Muscle layer of colon (tissue), 2 donors: ENCODE measurements around the gene TSPAN4.

Experiments used
- H3K27ac ChIP-seq: one replicate; pipeline ENCODE4 v1.7.0; 2013; ENCODE audit warnings: low read depth, mild to moderate bottlenecking, low read length, moderate library complexity
- H3K27me3 ChIP-seq, 2 donors: one replicate each; pipeline ENCODE4 v1.7.0; 2013; ENCODE audit warnings: low read length in 2 of 2, mild to moderate bottlenecking in 2 of 2; ENCODE audit not compliant: insufficient read depth in 2 of 2, control insufficient read depth in 1 of 2
- H3K36me3 ChIP-seq: one replicate; pipeline ENCODE4 v1.7.0; 2013; ENCODE audit warnings: mild to moderate bottlenecking, low read length; ENCODE audit not compliant: insufficient read depth
- H3K4me1 ChIP-seq: one replicate; pipeline ENCODE4 v1.7.0; 2013; ENCODE audit warnings: mild to moderate bottlenecking, low read length; ENCODE audit not compliant: insufficient read depth
- H3K4me3 ChIP-seq, 2 donors: one replicate each; pipeline ENCODE4 v1.7.0; 2013; ENCODE audit warnings: low read length in 2 of 2, low read depth in 1 of 2, mild to moderate bottlenecking in 1 of 2, moderate library complexity in 1 of 2
- H3K9ac ChIP-seq: one replicate; pipeline ENCODE4 v1.7.0; 2013; ENCODE audit warnings: low read length
- H3K9me3 ChIP-seq: one replicate; pipeline ENCODE4 v1.7.0; 2013; ENCODE audit warnings: mild to moderate bottlenecking, low read length
- donor health status: abdominal sarcoma.
- donor health status: Adenocarcinoma of cecum.

TSPAN4 gene, protein sequence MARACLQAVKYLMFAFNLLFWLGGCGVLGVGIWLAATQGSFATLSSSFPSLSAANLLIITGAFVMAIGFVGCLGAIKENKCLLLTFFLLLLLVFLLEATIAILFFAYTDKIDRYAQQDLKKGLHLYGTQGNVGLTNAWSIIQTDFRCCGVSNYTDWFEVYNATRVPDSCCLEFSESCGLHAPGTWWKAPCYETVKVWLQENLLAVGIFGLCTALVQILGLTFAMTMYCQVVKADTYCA

DNA sequence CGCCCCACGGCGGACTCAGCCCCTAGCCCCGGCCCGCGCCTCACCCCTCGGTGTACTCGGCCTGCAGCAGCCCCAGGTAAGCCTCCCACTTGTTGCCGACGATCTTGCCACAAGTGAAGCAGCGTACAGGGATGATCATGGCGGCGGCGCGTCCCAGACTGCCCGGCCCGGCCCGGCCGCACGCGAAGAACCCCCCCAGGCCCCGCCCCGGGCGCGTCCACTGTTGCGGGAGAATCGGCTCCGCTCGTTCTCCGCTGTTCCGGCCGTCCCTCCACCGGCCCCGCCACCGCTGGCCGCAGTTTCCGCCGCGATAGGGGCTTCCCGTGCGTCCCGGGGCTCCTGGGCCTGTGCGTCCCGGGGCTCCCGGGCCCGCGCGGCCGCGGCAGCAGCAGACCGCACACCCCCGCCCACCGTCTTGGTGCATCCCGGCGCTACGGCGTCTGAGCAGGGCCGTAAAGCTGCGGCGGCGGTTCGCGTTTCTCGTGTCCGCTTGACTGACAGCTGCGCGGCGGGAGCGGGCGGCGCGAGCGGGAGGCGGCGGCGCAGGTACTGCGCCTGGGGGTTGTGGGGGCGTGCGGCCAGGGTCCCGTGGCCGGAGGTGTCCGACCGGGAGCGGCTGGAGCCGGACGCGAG is at the start of gene TSPAN4, which contains the start of gene POLR2L:
TSPAN4 (plus strand) TSS at position 483 of the 633 bp plus-strand sequence. CDS start 7,453 bp downstream, outside the sequence.
POLR2L (minus strand) TSS at position 160 of the 633 bp plus-strand sequence; CDS start at position 139, 21 bp downstream.
- H3K27ac ChIP-seq, result peak within 1 kb of the TSS; percentile 88
- peaks cover 31% of the 10 kb centered on the region for H3K4me1 ChIP-seq
- peaks cover 18% of the 10 kb centered on the region for H3K36me3 ChIP-seq
- H3K9ac ChIP-seq, result peak within 1 kb of the TSS; percentile 61
- no peaks in the 10 kb centered on the region for H3K27me3 ChIP-seq
- H3K9me3 ChIP-seq, result no peaks in the 10 kb centered on the region
- peak within 1 kb of the TSS; percentile 76 to 100 for H3K4me3 ChIP-seq

DNA sequence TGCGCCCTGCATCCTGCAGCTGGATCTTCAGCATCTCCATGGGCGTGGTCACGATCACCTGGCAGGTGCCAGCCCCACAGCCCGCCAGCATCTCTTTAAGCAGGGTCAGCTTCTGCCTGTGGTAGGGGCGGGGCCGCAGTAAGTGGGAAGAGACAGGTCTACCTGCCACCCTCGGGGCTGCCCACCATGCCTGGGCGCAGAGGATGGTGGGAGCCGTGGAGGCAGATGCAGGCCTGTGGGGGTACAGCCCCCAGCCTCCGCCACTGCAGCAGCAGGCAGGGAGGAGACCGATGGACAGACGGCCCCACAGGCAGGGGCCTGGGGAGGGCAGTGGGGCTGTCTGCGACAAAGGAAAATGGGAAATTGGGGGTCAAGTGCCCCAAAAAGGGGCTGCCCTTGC is 49.8 kb upstream of the TSPAN4 start:
- H3K4me3 ChIP-seq, result no peak overlapping the region
- H3K36me3 ChIP-seq, result no peaks in the 10 kb centered on the region
- no peak overlapping the region for H3K9ac ChIP-seq
- no peak overlapping the region for H3K27ac ChIP-seq
- peaks cover 0 to 23% of the 10 kb centered on the region in 2 donors for H3K27me3 ChIP-seq
- H3K9me3 ChIP-seq, result no peaks in the 10 kb centered on the region
- H3K4me1 ChIP-seq, result peaks cover 8% of the 10 kb centered on the region

DNA sequence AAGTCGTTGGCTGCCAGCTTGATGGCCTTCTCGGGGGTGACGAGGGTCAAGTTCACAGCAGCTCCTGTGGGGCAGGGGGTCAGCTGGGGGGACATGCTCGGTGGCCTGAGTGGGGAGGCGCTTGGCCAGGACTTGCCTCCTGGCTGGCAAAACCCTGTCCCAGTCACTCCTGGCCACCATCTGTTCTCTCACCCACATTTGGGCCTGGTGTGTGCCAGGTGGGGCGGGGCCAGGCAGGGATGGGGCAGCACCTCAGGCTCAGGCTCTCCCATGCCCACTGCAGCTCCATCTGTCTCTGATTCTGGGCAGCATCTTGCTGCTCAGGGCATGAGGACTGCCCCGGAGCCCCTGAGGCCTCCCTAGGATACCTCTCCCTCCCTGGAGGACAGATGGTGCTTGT is 49.1 kb upstream of the TSPAN4 start:
- Histone ChIP-seq H3K9me3 (no peaks in the 10 kb centered on the region), H3K27me3 (peaks cover 0 to 18% of the 10 kb centered on the region in 2 donors), H3K4me1 (peaks cover 8% of the 10 kb centered on the region), H3K4me3 (no peak overlapping the region), H3K9ac (no peak overlapping the region), H3K27ac (no peak overlapping the region), H3K36me3 (no peaks in the 10 kb centered on the region)

DNA sequence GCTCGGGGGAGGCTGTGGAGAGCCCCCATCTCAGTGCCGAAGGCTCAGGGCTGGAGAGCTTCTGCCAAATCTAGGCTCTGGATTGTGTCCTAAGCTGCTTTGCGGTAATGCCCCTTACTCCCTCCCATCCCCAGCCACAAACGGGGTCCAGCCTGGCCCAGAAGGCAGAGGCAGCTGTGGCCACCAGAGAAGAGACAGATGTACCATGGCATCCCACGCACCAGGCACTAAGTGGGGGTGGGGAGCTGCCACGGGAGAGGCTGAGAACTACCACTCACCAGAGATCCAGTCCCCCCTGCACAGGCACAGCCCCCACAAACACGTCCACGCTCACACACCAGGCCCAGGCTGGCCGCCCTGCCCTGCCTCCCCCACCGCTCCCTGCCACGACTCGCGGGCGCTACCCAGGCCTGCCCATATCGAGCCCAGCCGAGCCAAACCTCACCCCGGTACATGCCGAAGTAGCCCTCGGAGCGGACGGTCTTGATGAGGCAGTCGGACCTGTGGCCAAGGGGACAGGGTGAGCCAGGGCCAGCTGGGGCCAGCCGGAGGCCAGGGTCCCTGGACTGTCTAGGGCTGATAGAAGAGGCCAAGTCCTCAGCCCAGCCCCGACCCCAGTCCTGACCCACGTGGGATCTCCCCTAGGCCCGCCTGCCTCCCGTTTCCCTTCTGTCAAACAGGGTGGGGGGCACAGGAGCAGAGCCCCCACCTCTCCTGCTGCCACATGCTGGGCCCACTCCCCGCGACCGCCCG is 48.5 kb upstream of the TSPAN4 start:
- Histone ChIP-seq H3K27ac (no peak overlapping the region), H3K9me3 (no peaks in the 10 kb centered on the region), H3K27me3 (peaks cover 0 to 11% of the 10 kb centered on the region in 2 donors), H3K36me3 (no peaks in the 10 kb centered on the region), H3K4me1 (peaks cover 8% of the 10 kb centered on the region), H3K4me3 (no peak overlapping the region), H3K9ac (no peak overlapping the region)

DNA sequence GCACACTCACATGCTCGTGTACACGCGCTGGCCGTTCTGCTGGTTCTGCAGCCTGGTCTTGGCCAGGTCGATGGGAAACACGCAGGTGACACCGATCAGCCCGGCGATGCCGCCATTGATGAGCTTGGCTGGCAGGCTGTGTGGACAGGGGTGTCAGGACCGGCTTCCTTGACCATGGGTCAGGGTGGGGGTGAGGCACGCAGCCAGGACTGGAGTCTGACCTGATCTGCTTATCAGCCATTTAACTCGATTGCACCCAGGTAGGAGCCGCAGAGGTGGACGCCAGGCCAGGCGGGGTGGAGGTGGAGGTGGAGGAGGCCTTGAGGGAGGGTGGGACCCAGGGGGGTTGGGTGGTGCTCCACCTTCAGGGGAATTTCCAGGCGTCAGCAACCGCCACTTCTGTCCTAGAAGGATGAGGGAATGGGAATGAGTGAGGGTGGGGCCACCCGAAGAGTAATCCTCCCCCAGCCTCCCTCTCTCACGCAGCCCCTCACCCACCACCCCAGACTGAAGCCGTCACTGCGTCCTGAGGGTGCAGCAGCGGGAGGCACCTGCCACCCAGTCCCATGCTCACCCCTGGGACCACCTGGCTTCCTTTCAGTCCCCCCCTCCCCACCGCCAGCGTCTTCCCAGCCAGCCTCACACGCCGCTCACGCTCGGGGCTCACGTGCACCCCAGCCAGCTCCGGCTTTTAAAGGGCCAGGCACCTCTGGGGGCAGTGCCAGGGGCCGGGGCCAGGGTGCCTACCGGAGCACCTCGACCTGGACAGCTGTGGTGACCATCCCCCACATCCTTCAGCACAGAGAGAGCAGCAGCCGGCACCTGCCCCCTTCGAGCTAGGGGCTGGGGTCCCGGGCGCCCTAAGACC is 47.7 kb upstream of the TSPAN4 start:
- H3K36me3 ChIP-seq, result no peaks in the 10 kb centered on the region
- no peaks in the 10 kb centered on the region for H3K9me3 ChIP-seq
- peak overlapping the region; percentile 54 to 86 for H3K4me3 ChIP-seq
- H3K27me3 ChIP-seq, result peaks cover 0 to 5% of the 10 kb centered on the region in 2 donors
- H3K9ac ChIP-seq, result peak overlapping the region; percentile 10
- peaks cover 8% of the 10 kb centered on the region for H3K4me1 ChIP-seq
- no peak overlapping the region for H3K27ac ChIP-seq

DNA sequence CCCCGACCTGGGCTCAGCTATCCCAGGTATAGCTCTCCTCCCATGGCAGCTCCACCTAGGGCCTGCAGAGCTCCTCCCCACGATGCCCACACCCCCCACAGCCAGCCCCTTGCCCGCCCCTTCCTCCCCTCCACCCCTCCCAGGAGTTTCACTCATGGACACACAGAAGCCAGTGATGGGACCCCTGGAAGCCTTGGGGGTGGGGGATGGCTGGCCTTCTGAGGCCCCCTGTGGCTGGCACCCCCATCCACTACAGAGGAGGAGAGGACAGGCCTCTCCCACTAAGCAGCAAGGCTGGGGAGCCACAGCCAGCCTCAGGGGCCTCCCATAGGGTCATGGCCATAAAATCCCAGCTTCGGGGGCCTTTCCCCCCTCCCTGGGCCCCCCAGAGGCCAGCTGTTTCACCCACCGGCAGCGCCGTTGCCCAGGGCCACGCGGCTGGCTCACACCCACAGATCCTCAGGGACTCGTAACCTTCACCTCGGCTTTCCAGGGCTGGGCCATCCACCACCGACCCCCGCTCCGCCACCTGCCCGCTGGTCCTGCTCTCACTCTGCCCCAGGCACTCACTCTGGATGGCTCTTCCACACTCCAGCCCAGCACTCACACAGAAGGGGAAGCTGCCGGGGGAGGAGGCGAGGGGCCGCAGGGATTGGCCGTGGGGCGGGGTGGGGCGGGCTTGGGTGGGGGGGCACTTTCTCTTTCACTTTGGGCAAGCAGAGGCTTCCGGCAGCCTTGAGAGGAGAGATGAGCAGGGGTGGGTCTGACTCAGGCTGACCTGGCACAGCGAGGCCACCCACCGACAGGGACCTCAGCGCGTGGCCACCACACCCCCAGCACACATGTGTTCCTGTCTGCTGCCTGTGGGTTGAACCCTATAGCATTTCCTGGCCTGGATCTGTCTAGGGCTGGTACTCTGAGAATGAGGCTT is 46.8 kb upstream of the TSPAN4 start:
- Histone ChIP-seq H3K9ac (peak overlapping the region; percentile 80), H3K27me3 (peaks cover 0 to 3% of the 10 kb centered on the region in 2 donors), H3K4me3 (peak overlapping the region; percentile 54 to 86), H3K27ac (peak overlapping the region; percentile 83), H3K4me1 (peaks cover 8% of the 10 kb centered on the region), H3K9me3 (no peaks in the 10 kb centered on the region), H3K36me3 (no peaks in the 10 kb centered on the region)

DNA sequence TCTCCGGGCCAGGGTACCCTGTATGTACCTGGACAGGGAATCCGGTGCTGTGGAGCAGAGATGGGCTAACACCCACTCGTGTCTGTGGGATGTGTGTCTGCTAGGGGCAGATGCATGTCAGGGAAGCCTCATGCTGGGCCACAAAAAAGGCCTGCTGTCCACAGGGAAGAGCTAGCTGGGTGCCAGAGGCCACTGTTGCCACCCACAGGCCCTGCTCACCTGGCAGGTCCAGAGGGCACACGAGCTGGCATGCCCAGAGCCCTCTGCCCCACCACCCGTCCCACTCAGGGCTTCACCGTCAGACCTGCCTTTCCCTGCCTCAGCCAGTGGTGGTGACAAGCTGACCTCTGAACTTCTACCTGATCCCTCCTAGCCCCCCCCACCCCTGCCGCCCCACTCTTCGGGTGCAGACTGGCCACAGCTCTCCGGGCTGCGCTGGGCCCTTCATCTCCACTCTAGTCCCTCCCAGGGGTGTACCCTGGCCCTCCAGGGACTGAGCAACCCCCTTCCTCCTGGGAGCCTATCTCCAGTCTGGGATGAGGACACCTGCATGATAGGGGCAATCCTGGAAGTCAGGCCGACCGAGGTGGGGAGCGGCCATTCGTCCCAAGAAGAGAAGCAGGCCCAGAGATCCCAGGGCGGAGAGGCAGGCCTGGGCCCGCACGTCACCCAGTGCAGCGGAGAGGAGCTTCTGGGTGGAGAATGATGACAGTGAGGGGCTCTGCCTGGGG is 45.9 kb upstream of the TSPAN4 start:
- Histone ChIP-seq H3K4me3 (peak overlapping the region; percentile 79 to 86), H3K36me3 (no peaks in the 10 kb centered on the region), H3K27ac (peak overlapping the region; percentile 83), H3K9ac (peak overlapping the region; percentile 80), H3K4me1 (peaks cover 8% of the 10 kb centered on the region), H3K9me3 (no peaks in the 10 kb centered on the region), H3K27me3 (no peaks in the 10 kb centered on the region)

DNA sequence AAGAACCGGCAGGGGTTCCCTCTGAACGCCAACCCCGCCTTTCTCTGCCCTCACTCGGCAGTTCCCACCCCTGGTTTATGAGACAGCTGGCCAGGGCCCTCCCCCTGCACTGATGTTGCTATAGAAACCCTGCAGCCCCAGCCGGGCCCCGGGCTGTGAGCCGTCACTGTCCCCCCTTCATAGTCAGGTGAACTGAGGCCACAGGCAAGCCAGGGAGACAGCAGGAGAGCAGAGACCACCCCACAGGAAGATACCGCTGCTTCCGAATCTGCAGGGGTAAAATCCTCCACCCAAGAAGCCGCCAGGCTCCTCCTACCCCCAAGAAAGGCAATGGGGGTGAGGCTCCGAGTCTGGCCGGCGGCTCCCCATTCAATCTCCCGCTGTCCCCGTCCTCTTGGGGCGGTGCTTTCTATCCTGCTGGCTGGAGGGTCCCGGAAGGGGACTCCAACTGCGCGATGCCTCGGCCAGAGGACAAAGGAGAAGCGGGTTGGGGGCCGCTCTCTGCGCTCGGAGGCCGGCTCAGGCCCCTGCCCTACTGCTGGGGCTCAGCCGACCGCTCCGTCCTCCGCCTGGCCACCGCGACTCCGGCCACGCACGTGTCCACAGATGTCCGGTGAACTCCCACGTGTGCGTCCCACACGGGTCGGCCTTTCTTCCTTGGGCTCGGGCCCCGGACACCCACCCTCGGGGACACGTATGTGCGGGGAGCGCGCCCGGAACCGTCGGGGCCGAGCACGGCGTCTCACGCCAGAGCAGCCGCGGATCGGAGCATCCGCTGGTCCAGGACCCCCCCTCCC is 45.2 kb upstream of the TSPAN4 start:
- Histone ChIP-seq H3K27me3 (no peaks in the 10 kb centered on the region), H3K4me3 (peak overlapping the region; percentile 79 to 86), H3K9me3 (no peaks in the 10 kb centered on the region), H3K9ac (peak overlapping the region; percentile 80), H3K4me1 (peaks cover 8% of the 10 kb centered on the region), H3K27ac (peak overlapping the region; percentile 82), H3K36me3 (no peaks in the 10 kb centered on the region)

DNA sequence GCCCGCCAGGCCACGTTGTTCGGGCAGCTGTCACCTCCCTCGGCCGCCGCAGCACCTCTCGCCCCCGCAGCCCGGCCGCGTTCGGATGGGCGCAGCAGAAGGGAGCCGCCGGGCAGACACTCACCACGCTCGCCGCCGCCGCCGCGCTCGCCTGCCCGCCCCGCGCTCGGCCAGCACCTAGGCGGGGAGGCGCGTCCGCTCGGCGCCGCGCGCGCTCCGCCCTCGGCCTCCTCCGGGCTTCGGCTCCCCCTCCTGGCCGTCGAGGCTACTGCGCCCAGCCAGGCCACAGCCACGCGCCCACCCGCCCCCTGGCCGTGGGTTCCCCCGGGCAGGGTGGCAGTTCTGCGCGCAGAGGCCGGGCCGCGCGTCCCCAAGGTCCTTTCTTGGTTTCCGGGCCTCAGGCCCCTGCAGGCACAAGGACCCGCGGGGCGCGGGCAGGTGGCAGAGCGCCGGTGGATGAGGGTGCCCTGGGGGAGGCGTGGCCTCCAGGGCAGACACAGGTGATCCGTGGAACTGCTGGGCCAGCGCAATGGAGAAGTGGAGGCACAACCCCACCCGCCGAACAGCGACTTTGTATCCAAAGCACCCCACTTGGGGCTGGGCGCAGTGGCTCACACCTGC is 44.4 kb upstream of the TSPAN4 start, which contains the start of gene SLC25A22:
SLC25A22 (minus strand) TSS at position 189 of the 621 bp plus-strand sequence. CDS start 3,275 bp downstream, outside the sequence.
- Histone ChIP-seq H3K4me1 (peaks cover 8% of the 10 kb centered on the region), H3K9me3 (no peaks in the 10 kb centered on the region), H3K9ac (peak within 1 kb of the TSS; percentile 80), H3K4me3 (peak within 1 kb of the TSS; percentile 79 to 86), H3K27ac (peak within 1 kb of the TSS; percentile 82), H3K27me3 (no peaks in the 10 kb centered on the region), H3K36me3 (no peaks in the 10 kb centered on the region)
